GM18868 (cell line): ENCODE data around the gene PLEKHD1.

ENCODE experiments used
- ATAC-seq: cut with Tn5 transposase; IDR thresholded peaks from one replicate; pipeline ENCODE4 v1.9.1; 2021; ENCODE audit warnings: mild to moderate bottlenecking, moderate library complexity; ENCODE audit not compliant: unreplicated experiment

Gene PLEKHD1

GRCh38 chr14:69543341-69544115 lies 59.0 kb downstream of the PLEKHD1 start:
- ATAC-seq = no peak

- no peak for ATAC-seq
Measured at GRCh38 chr14:69547701-69548348, 63.3 kb downstream of the PLEKHD1 start.

GRCh38 chr14:69548566-69548965 lies 64.0 kb downstream of the PLEKHD1 start:
- no peak for ATAC-seq

- no peak for ATAC-seq
Measured at GRCh38 chr14:69551511-69551910, 67.0 kb downstream of the PLEKHD1 start.

- ATAC-seq = no peak
Measured at GRCh38 chr14:69553252-69553651, 68.7 kb downstream of the PLEKHD1 start.

GRCh38 chr14:69554500-69554899 lies 70.0 kb downstream of the PLEKHD1 start:
- no peak for ATAC-seq

GRCh38 chr14:69558774-69559173 lies 74.2 kb downstream of the PLEKHD1 start:
- ATAC-seq = no peak

GRCh38 chr14:69559581-69560011 lies 75.1 kb downstream of the PLEKHD1 start:
- no peak for ATAC-seq

- ATAC-seq = no peak
Measured at GRCh38 chr14:69560826-69561225, 76.3 kb downstream of the PLEKHD1 start.

- ATAC-seq = no peak
Measured at GRCh38 chr14:69561893-69562292, 77.4 kb downstream of the PLEKHD1 start.

- ATAC-seq = no peak
Measured at GRCh38 chr14:69567563-69567962, 83.0 kb downstream of the PLEKHD1 start.

- ATAC-seq = no peak
Measured at GRCh38 chr14:69569859-69570258, 85.3 kb downstream of the PLEKHD1 start.

GRCh38 chr14:69570836-69571330 lies 86.4 kb downstream of the PLEKHD1 start:
- no peak for ATAC-seq

GRCh38 chr14:69571449-69572029 lies 87.0 kb downstream of the PLEKHD1 start:
- ATAC-seq = no peak

- ATAC-seq = no peak
Measured at GRCh38 chr14:69572030-69572840, 87.7 kb downstream of the PLEKHD1 start.

GRCh38 chr14:69572841-69573135 lies 88.3 kb downstream of the PLEKHD1 start:
- ATAC-seq = no peak

- no peak for ATAC-seq
Measured at GRCh38 chr14:69573205-69573830, 88.8 kb downstream of the PLEKHD1 start.

GRCh38 chr14:69573831-69574262 lies 89.3 kb downstream of the PLEKHD1 start:
- no peak for ATAC-seq

GRCh38 chr14:69574263-69574953 lies 89.9 kb downstream of the PLEKHD1 start, which contains the start of gene CCDC177:
TSS of gene CCDC177 (minus strand) at chr14:69574871. CDS start at chr14:69573622, 1,249 bp downstream.
- no peak for ATAC-seq

- ATAC-seq = no peak
Measured at GRCh38 chr14:69574954-69575295, 90.4 kb downstream of the PLEKHD1 start.
